Measurements from ENCODE around the gene WDR36.

Gene WDR36

GRCh38 chr5:111099058-111099778, 7.1 kb downstream of the WDR36 start:
- DNase-seq (ENCODE audit: low read depth, low spot score) = no peak

- no peak for DNase-seq (ENCODE audit: low read depth, low spot score)
Measured at GRCh38 chr5:111106320-111106948, 14.3 kb downstream of the WDR36 start.

- no peak for DNase-seq (ENCODE audit: low read depth, low spot score)
Measured at GRCh38 chr5:111107371-111107770, 15.2 kb downstream of the WDR36 start.

GRCh38 chr5:111111956-111112355, 19.8 kb downstream of the WDR36 start:
- DNase-seq (ENCODE audit: low read depth, low spot score) = no peak

- no peak for DNase-seq (ENCODE audit: low read depth, low spot score)
Measured at GRCh38 chr5:111113678-111114077, 21.5 kb downstream of the WDR36 start.

- no peak for DNase-seq (ENCODE audit: low read depth, low spot score)
Measured at GRCh38 chr5:111115229-111115628, 23.1 kb downstream of the WDR36 start.

GRCh38 chr5:111116550-111116949, 24.4 kb downstream of the WDR36 start:
- no peak for DNase-seq (ENCODE audit: low read depth, low spot score)

GRCh38 chr5:111117136-111117535, 25.0 kb downstream of the WDR36 start:
- no peak for DNase-seq (ENCODE audit: low read depth, low spot score)

GRCh38 chr5:111119221-111119620, 27.1 kb downstream of the WDR36 start:
- DNase-seq (ENCODE audit: low read depth, low spot score) = no peak

GRCh38 chr5:111119856-111120255, 27.7 kb downstream of the WDR36 start:
- DNase-seq (ENCODE audit: low read depth, low spot score) = no peak

- no peak for DNase-seq (ENCODE audit: low read depth, low spot score)
Measured at GRCh38 chr5:111120911-111121310, 28.8 kb downstream of the WDR36 start.

- no peak for DNase-seq (ENCODE audit: low read depth, low spot score)
Measured at GRCh38 chr5:111121926-111122325, 29.8 kb downstream of the WDR36 start.

- no peak for DNase-seq (ENCODE audit: low read depth, low spot score)
Measured at GRCh38 chr5:111122398-111122797, 30.2 kb downstream of the WDR36 start.

- DNase-seq (ENCODE audit: low read depth, low spot score) = no peak
Measured at GRCh38 chr5:111124793-111125192, 32.6 kb downstream of the WDR36 start.

- DNase-seq (ENCODE audit: low read depth, low spot score) = no peak
Measured at GRCh38 chr5:111126896-111127295, 34.7 kb downstream of the WDR36 start.

GRCh38 chr5:111127453-111128195, 35.5 kb downstream of the WDR36 start:
- DNase-seq (ENCODE audit: low read depth, low spot score) = no peak

GRCh38 chr5:111129938-111130337, 37.8 kb downstream of the WDR36 start:
- DNase-seq (ENCODE audit: low read depth, low spot score) = no peak

- DNase-seq (ENCODE audit: low read depth, low spot score) = no peak
Measured at GRCh38 chr5:111131356-111131755, 39.2 kb downstream of the WDR36 start.

GRCh38 chr5:111132076-111132475, 39.9 kb downstream of the WDR36 start:
- DNase-seq (ENCODE audit: low read depth, low spot score) = no peak

- DNase-seq (ENCODE audit: low read depth, low spot score) = no peak
Measured at GRCh38 chr5:111132731-111133435, 40.7 kb downstream of the WDR36 start.

- DNase-seq (ENCODE audit: low read depth, low spot score) = no peak
Measured at GRCh38 chr5:111133436-111133751, 41.2 kb downstream of the WDR36 start.

- DNase-seq (ENCODE audit: low read depth, low spot score) = no peak
Measured at GRCh38 chr5:111134087-111134486, 41.9 kb downstream of the WDR36 start.
